Endothelial cell of umbilical vein (primary cell): ENCODE results near the gene TRPM3.

ENCODE experiments used
- CTCF ChIP-seq, 2 donors: IDR thresholded peaks; 1 replicate in 1 of 2; 2 replicates in 1 of 2; pipeline ENCODE4 v1.5.1; 2011; ENCODE audit warnings: low read length in 2 of 2, mild to moderate bottlenecking in 2 of 2, moderate library complexity in 2 of 2, control low read depth in 1 of 2, inconsistent platforms in 1 of 2, low read depth in 1 of 2; ENCODE audit not compliant: insufficient read depth in 1 of 2; ENCODE audit errors: extremely low read depth in 1 of 2
- EZH2 ChIP-seq: IDR thresholded peaks from 2 replicates; pipeline ENCODE4 v1.6.1; 2012; ENCODE audit warnings: borderline replicate concordance, low read depth, mild to moderate bottlenecking, moderate library complexity, low read length, inconsistent platforms; ENCODE audit not compliant: severe bottlenecking
- MYC ChIP-seq: IDR thresholded peaks from one replicate; pipeline ENCODE4 v1.6.1; 2011; ENCODE audit warnings: mild to moderate bottlenecking, low read depth, low read length
- POLR2AphosphoS5 ChIP-seq: IDR thresholded peaks from 2 replicates; pipeline ENCODE4 v1.6.1; 2012; ENCODE audit warnings: low read depth, mild to moderate bottlenecking, control low read depth, low read length, moderate library complexity; ENCODE audit not compliant: insufficient read depth

GRCh38 chr9:70614786-70615463, 506.5 kb downstream of the TRPM3 start:
- TF ChIP-seq CTCF (IDR thresholded peaks at IDR 0.05; ENCODE audit: extremely low read depth in 1 of 2, insufficient read depth in 1 of 2, low read depth in 1 of 2, low read length in 2 of 2) (no peak), MYC (no peak), POLR2AphosphoS5 (no peak), EZH2 (no peak)
